Loucy (cell line): Measurements from ENCODE around the gene MMP15.
"Not testable (repeated sequence)": the region's sequence is repeated elsewhere in the genome, so short reads cannot be mapped to it uniquely, and the experiment has no call there.

Experiments used
- H2AFZ ChIP-seq: fragments of 200-600 bp; sonication (generic); 2 replicates; pipeline ENCODE4 v1.6.0; 2016; ENCODE audit warnings: antibody characterized with exemption, mild to moderate bottlenecking, low read length, moderate library complexity
- H3F3A ChIP-seq: fragments of 200-600 bp; 2 replicates; pipeline ENCODE4 v1.6.0; 2016; ENCODE audit warnings: antibody characterized with exemption, low read depth, mild to moderate bottlenecking
- H3K27me3 ChIP-seq: fragments of 200-600 bp; sonication (generic); 2 replicates; pipeline ENCODE4 v1.6.1; 2014; ENCODE audit warnings: low read length, mild to moderate bottlenecking; ENCODE audit not compliant: insufficient read depth, poor library complexity, severe bottlenecking
- H3K36me3 ChIP-seq: fragments of 200-600 bp; sonication (generic); 2 replicates; pipeline ENCODE4 v1.6.1; 2016; ENCODE audit warnings: low read length; ENCODE audit not compliant: insufficient read depth
- H3K4me1 ChIP-seq: fragments of 200-600 bp; sonication (generic); 2 replicates; pipeline ENCODE4 v1.5.1; 2014; ENCODE audit warnings: low read length, mild to moderate bottlenecking; ENCODE audit not compliant: insufficient read depth, poor library complexity, severe bottlenecking
- H3K4me2 ChIP-seq: fragments of 200-600 bp; sonication (generic); 2 replicates; pipeline ENCODE4 v1.6.0; 2014; ENCODE audit warnings: antibody characterized with exemption, low read length, low read depth, mild to moderate bottlenecking; ENCODE audit not compliant: poor library complexity, severe bottlenecking
- H3K4me3 ChIP-seq: fragments of 200-600 bp; sonication (generic); 2 replicates; pipeline ENCODE4 v1.5.1; 2014; ENCODE audit warnings: low read length, mild to moderate bottlenecking, mixed read lengths; ENCODE audit not compliant: poor library complexity, severe bottlenecking
- H3K79me2 ChIP-seq: fragments of 200-600 bp; sonication (generic); 2 replicates; pipeline ENCODE4 v1.6.1; 2014; ENCODE audit warnings: low read length; ENCODE audit not compliant: insufficient read depth
- H3K9ac ChIP-seq: fragments of 200-600 bp; sonication (generic); 2 replicates; pipeline ENCODE4 v1.6.0; 2014; ENCODE audit warnings: mild to moderate bottlenecking, low read depth, low read length, moderate library complexity; ENCODE audit not compliant: poor library complexity, severe bottlenecking
- H3K9me2 ChIP-seq: fragments of 200-600 bp; sonication (generic); replicated peaks from 2 replicates; pipeline ENCODE4 v1.6.1; 2016; ENCODE audit warnings: low read depth, low read length, mixed read lengths
- H3K9me3 ChIP-seq: fragments of 200-600 bp; sonication (generic); 2 replicates; pipeline ENCODE4 v1.6.1; 2014; ENCODE audit warnings: mild to moderate bottlenecking, antibody characterized with exemption, low read length, low read depth; ENCODE audit not compliant: insufficient read depth
- H4K20me1 ChIP-seq: fragments of 200-600 bp; sonication (generic); 2 replicates; pipeline ENCODE4 v1.6.0; 2014; ENCODE audit warnings: antibody characterized with exemption, low read length, mild to moderate bottlenecking; ENCODE audit not compliant: insufficient read depth, poor library complexity, severe bottlenecking
- EZH2phosphoT487 ChIP-seq: fragments of 200-600 bp; IDR thresholded peaks from 2 replicates; pipeline ENCODE4 v1.6.1; 2018; ENCODE audit warnings: antibody characterized with exemption, mild to moderate bottlenecking, moderate library complexity, borderline replicate concordance
- TF ChIP-seq, protein P1 (sequence below): fragments of 200-600 bp; sonication (generic); conservative IDR thresholded peaks from 2 replicates; pipeline ENCODE4 v1.5.1; 2014; ENCODE audit warnings: mild to moderate bottlenecking, antibody characterized with exemption, low read length

The MMP15 gene

GRCh38 chr16:58086381-58087208, 61.0 kb downstream of the MMP15 start:
- H3K27me3 ChIP-seq, result no peaks in the 10 kb centered on the region
- no peak overlapping the region for H3K9ac ChIP-seq
- H3K4me3 ChIP-seq, result no peak overlapping the region
- no peak for TF ChIP-seq EZH2phosphoT487
- TF ChIP-seq, protein P1, sequence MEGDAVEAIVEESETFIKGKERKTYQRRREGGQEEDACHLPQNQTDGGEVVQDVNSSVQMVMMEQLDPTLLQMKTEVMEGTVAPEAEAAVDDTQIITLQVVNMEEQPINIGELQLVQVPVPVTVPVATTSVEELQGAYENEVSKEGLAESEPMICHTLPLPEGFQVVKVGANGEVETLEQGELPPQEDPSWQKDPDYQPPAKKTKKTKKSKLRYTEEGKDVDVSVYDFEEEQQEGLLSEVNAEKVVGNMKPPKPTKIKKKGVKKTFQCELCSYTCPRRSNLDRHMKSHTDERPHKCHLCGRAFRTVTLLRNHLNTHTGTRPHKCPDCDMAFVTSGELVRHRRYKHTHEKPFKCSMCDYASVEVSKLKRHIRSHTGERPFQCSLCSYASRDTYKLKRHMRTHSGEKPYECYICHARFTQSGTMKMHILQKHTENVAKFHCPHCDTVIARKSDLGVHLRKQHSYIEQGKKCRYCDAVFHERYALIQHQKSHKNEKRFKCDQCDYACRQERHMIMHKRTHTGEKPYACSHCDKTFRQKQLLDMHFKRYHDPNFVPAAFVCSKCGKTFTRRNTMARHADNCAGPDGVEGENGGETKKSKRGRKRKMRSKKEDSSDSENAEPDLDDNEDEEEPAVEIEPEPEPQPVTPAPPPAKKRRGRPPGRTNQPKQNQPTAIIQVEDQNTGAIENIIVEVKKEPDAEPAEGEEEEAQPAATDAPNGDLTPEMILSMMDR, result no peak
- H3K9me3 ChIP-seq, result no peaks in the 10 kb centered on the region
- H3K79me2 ChIP-seq, result no peaks in the 10 kb centered on the region
- no peaks in the 10 kb centered on the region for H3F3A ChIP-seq
- no peaks in the 10 kb centered on the region for H4K20me1 ChIP-seq
- H3K4me1 ChIP-seq, result peaks cover 5% of the 10 kb centered on the region
- no peaks in the 10 kb centered on the region for H3K9me2 ChIP-seq
- H3K4me2 ChIP-seq, result no peak overlapping the region
- no peak overlapping the region for H2AFZ ChIP-seq
- no peaks in the 10 kb centered on the region for H3K36me3 ChIP-seq

GRCh38 chr16:58087209-58087913, 61.8 kb downstream of the MMP15 start:
- Histone ChIP-seq H3K27me3 (no peaks in the 10 kb centered on the region), H3K4me1 (peaks cover 11% of the 10 kb centered on the region), H2AFZ (no peak overlapping the region), H3K9me3 (no peaks in the 10 kb centered on the region), H3K4me3 (no peak overlapping the region), H3K9me2 (no peaks in the 10 kb centered on the region), H3K79me2 (no peaks in the 10 kb centered on the region), H3K36me3 (no peaks in the 10 kb centered on the region), H3F3A (no peaks in the 10 kb centered on the region), H3K4me2 (no peak overlapping the region), H3K9ac (no peak overlapping the region), H4K20me1 (no peaks in the 10 kb centered on the region)
- TF ChIP-seq EZH2phosphoT487, result no peak
- TF ChIP-seq, protein P1, result no peak

DNA sequence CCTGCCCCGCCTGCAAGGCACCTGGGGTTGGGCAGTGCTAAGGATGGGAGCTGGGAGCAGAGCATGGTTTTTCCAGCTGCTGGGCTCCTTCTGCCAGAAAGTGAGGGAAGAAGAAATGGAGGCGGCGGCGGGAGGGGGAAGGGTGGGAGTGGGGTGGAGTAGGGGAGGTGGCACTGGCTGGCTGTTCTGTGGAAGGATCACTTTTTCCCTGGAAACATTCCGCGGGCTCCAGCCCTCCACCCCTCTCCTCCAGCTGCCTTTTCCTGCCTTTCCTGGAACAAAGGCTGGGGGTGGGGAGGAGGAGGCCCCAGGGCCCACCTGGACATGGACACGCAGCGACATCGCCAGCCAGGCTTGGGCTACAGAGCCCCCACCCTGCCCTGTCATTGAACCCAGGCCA, 62.5 kb downstream of the MMP15 start:
- Histone ChIP-seq H3K36me3 (no peaks in the 10 kb centered on the region), H2AFZ (no peak overlapping the region), H3K4me2 (no peak overlapping the region), H3K4me1 (peaks cover 12% of the 10 kb centered on the region), H4K20me1 (no peaks in the 10 kb centered on the region), H3K9ac (no peak overlapping the region), H3K79me2 (no peaks in the 10 kb centered on the region), H3K9me2 (no peaks in the 10 kb centered on the region), H3F3A (no peaks in the 10 kb centered on the region), H3K9me3 (no peaks in the 10 kb centered on the region), H3K4me3 (no peak overlapping the region), H3K27me3 (no peaks in the 10 kb centered on the region)
- TF ChIP-seq, protein P1, result no peak
- TF ChIP-seq EZH2phosphoT487, result no peak

DNA sequence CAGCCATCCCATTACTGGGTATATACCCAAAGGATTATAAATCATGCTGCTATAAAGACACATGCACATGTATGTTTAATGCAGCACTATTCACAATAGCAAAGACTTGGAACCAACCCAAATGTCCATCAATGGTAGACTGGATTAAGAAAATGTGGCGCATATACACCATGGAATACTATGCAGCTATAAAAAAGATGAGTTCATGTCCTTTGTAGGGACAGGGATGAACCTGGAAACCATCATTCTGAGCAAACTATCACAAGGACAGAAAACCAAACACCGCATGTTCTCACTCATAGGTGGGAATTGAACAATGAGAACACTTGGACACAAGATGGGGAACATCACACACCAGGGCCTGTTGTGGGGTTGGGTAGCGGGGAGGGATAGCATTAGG, 64.8 kb downstream of the MMP15 start:
- H3K4me2 ChIP-seq, result peak overlapping the region; percentile 46
- not testable (repeated sequence) for H4K20me1 ChIP-seq

More for the DNA sequence above, 64.8 kb downstream of the MMP15 start:
- H3F3A ChIP-seq, H3K9me2 ChIP-seq, H3K36me3 ChIP-seq, H3K79me2 ChIP-seq, H2AFZ ChIP-seq, H3K9ac ChIP-seq, H3K9me3 ChIP-seq, H3K27me3 ChIP-seq: not testable (repeated sequence)
- Histone ChIP-seq H3K4me1 (peaks cover 19% of the 10 kb centered on the region), H3K4me3 (peak overlapping the region; percentile 32)
